KOPT-K1 (cell line): ENCODE results near the gene TMEM238.
"Not testable (repeated sequence)": the region's sequence is repeated elsewhere in the genome, so short reads cannot be mapped to it uniquely, and the experiment has no call there.

Experiments used
- H3K27ac ChIP-seq: fragments of 200-600 bp; sonication (generic); 2 replicates; pipeline ENCODE4 v1.5.1; 2016; ENCODE audit warnings: antibody characterized with exemption, mild to moderate bottlenecking, low read depth, low read length; ENCODE audit not compliant: poor library complexity, severe bottlenecking
- H3K36me3 ChIP-seq: fragments of 200-600 bp; sonication (generic); 2 replicates; pipeline ENCODE4 v1.5.1; 2017; ENCODE audit warnings: antibody characterized with exemption, mild to moderate bottlenecking, low read length, moderate library complexity; ENCODE audit not compliant: insufficient read depth
- H3K9me3 ChIP-seq: fragments of 200-600 bp; sonication (generic); 2 replicates; pipeline ENCODE4 v1.5.1; 2017; ENCODE audit warnings: antibody characterized with exemption, low read length, mild to moderate bottlenecking; ENCODE audit not compliant: insufficient read depth, poor library complexity, severe bottlenecking

Gene TMEM238

GRCh38 chr19:55346725-55347441 is 37.2 kb downstream of the TMEM238 start:
- Histone ChIP-seq H3K9me3 (no peaks in the 10 kb centered on the region), H3K27ac (no peak overlapping the region), H3K36me3 (peaks cover 45% of the 10 kb centered on the region; the same call in 1 of the 2 replicates)

- Histone ChIP-seq H3K36me3 (peaks cover 45% of the 10 kb centered on the region; the same call in 1 of the 2 replicates), H3K9me3 (no peaks in the 10 kb centered on the region), H3K27ac (no peak overlapping the region)
Measured at GRCh38 chr19:55345818-55346724, 38.0 kb downstream of the TMEM238 start.

DNA sequence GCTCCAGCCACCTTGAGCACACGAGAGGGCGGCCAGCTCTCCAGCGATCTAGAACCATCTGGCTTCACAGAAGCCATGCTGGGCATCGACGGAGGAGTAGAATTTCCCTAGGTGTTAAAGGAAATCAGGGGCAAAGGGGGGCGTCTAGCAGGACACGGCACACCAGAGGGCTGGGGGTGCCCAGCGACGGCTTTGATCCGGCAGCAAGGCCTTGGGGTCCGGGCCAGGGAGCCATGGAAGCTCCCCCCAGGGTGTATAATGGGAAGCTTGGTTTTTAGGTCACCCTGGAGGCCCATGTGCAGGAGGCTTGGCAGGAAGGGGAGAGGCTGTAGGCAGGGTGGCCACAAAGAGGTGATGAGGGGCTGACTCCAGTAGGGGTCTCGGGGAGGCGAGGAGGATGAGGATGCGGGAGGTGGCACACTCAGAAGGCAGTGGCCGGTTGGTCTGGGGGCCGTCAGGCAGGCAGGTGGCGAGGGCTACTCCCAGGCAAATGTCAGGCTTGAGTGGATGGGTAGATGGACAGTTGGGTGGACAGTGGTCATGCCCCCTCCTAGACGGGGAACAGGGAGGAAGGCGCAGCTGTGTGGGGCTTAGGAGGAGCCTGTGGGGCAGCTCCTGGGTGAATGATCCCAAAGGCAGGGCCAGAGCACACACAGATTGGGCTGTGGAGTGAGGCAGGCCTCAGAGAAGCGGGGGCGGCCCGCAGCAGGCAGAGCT is 38.8 kb downstream of the TMEM238 start:
- Histone ChIP-seq H3K36me3 (peaks cover 45% of the 10 kb centered on the region; the same call in 1 of the 2 replicates), H3K27ac (no peak overlapping the region), H3K9me3 (no peaks in the 10 kb centered on the region)

DNA sequence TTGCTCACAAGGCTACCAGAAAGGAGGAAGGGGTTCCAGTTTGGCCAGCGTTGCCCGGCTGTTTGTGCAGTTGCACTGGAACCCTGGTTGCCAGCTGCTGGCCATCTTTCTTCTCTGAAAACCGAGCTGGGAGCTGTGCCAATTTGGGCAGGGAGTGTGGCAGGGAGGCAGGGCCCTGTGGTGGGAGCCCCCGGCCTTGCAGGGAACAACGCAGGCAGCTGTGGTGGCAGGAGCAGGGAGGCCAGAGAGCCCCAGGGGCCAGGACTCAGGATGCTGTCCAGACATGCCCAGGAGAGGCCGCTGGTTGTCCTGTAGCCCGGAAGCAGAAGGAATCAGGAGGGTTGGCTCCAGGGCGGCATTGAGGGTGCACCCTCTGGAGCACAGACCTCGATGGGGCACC is 39.6 kb downstream of the TMEM238 start:
- Histone ChIP-seq H3K36me3 (peaks cover 45% of the 10 kb centered on the region; the same call in 1 of the 2 replicates), H3K27ac (no peak overlapping the region), H3K9me3 (no peaks in the 10 kb centered on the region)

GRCh38 chr19:55341595-55342531 is 42.2 kb downstream of the TMEM238 start:
- H3K9me3 ChIP-seq: no peaks in the 10 kb centered on the region
- peaks cover 35% of the 10 kb centered on the region; the same call in 1 of the 2 replicates for H3K36me3 ChIP-seq
- peak overlapping the region; percentile 87 for H3K27ac ChIP-seq

DNA sequence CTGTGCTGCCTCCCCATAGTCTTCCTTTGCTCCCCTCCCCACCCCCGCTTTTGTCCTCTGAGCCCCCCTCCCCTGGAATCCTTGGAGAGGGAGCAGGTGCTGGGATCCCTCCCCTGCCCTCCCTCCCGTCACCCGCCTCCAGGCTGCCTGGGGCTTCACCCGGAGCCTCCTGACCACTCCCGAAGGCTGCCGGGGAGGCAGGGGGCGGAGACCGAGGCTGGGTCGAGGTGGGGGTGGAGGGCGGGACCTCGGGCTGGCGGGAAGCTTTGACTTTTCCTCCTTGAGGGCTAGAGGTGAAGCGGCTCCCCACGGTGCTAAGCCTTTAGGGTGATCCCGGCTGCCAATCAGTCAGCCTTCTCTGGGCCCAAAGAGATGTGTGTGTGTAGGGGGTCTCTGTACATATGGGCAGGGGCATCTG is 42.9 kb downstream of the TMEM238 start:
- H3K27ac ChIP-seq: peak overlapping the region; percentile 87
- H3K36me3 ChIP-seq: peaks cover 34% of the 10 kb centered on the region; the same call in 1 of the 2 replicates
- no peaks in the 10 kb centered on the region for H3K9me3 ChIP-seq

DNA sequence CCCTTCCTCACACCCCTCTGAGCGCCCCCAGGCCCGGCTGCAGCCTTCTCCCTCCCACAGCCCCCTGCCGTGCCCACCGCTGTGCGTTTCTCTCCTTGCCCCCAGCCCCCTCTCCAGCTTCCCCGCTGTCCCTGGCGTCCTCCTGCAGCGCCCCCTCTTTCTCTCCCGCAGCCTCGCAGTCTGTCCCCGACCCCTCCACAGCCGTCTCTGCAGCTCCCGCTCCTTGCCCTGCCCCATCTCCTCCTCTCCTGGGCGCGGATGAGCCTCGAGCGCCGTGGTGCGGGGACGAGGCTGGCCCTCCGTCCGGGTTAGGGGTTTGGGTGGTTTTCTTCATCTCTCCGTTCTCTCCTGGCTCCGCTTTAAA is 43.3 kb downstream of the TMEM238 start:
- H3K9me3 ChIP-seq: no peaks in the 10 kb centered on the region
- peak overlapping the region; percentile 87 for H3K27ac ChIP-seq
- H3K36me3 ChIP-seq: peaks cover 31% of the 10 kb centered on the region; the same call in 1 of the 2 replicates

DNA sequence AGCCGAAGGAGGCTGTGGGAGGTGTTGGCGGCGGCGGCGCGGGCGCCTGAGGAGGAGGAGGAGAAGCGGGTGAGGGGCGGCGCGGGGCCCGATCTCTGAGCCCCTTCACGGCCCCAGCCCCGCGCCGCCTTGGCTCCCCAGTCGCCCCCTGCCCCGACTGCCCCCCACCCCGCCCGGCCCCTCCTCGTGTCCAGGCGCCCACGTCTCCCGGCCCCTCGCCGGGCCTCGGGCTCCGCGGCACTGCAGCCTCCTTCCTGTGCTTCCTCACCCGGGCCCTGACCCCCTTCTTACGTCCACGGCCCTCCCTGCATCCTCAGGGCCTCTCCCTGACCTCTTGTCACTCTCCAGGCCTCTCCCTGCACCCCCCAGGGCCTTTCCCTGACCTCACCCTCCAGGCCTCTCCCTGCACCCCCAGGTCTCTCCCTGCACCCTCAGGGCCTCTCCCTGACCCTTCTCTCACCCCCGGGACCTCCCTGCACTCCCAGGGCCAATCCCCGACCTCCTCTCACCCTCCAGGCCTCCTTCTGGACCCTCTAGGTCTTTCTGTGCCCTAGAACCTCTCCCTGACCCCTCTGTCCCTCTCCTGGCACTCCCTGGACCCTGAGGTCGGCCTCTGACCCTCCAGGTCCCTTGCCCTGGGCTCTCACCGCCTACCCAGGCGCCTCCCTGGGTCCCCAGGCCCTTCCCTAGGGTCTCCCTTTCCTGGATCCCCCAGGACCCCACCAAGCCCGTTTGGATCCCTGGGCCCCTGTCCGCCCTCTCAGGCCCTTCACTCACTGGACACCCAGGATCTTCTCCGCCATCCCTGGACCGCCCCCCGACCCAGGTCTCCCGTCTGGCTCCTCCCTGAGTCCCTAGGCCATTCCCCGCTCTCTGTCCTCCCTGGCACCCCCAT is 44.0 kb downstream of the TMEM238 start:
- Histone ChIP-seq H3K9me3 (no peaks in the 10 kb centered on the region), H3K27ac (peak overlapping the region; percentile 87), H3K36me3 (peaks cover 25% of the 10 kb centered on the region; the same call in 1 of the 2 replicates)

- H3K9me3 ChIP-seq: no peaks in the 10 kb centered on the region
- H3K36me3 ChIP-seq: peaks cover 20% of the 10 kb centered on the region; the same call in 1 of the 2 replicates
- peak within 1 kb of the TSS; percentile 87 for H3K27ac ChIP-seq
Measured at GRCh38 chr19:55339105-55339888, 44.8 kb downstream of the TMEM238 start, which contains the start of gene KMT5C. KMT5C (plus strand) TSS chr19:55339876; CDS start chr19:55341937, 2,061 bp downstream.

- no peak overlapping the region for H3K27ac ChIP-seq
- no peaks in the 10 kb centered on the region for H3K9me3 ChIP-seq
- H3K36me3 ChIP-seq: no peaks in the 10 kb centered on the region
Measured at GRCh38 chr19:55336101-55336500, 48.0 kb downstream of the TMEM238 start.

- Histone ChIP-seq H3K36me3 (no peaks in the 10 kb centered on the region), H3K27ac (no peak overlapping the region), H3K9me3 (no peaks in the 10 kb centered on the region)
Measured at GRCh38 chr19:55333870-55334269, 50.2 kb downstream of the TMEM238 start.

GRCh38 chr19:55329791-55330190 is 54.3 kb downstream of the TMEM238 start:
- H3K27ac ChIP-seq, H3K9me3 ChIP-seq, H3K36me3 ChIP-seq: not testable (repeated sequence)
